HepG2 (cell line): ENCODE results near the gene GNAZ. TPM values are rescaled to one million over a fixed set of nuclear protein-coding genes. Genes with fewer than 3 reads are reported as not detected.

ENCODE experiments used
- AFF4 ChIP-seq: sonication (generic); formaldehyde crosslinking; IDR thresholded peaks from 2 replicates; pipeline ENCODE4 v1.4.0; 2020; ENCODE audit warnings: missing genetic modification reagents
- ATF1 ChIP-seq: IDR thresholded peaks from 2 replicates; pipeline ENCODE4 v1.6.1; 2016; ENCODE audit warnings: mild to moderate bottlenecking, control low read depth
- GLI4 ChIP-seq: sonication (generic); formaldehyde crosslinking; IDR thresholded peaks from 2 replicates; pipeline ENCODE4 v1.5.1; 2020; ENCODE audit warnings: missing genetic modification reagents, mild to moderate bottlenecking, moderate library complexity, borderline replicate concordance
- HNRNPL ChIP-seq: fragments of 200-400 bp; formaldehyde crosslinking; IDR thresholded peaks from 2 replicates; pipeline ENCODE4 v1.6.1; 2017; ENCODE audit warnings: mild to moderate bottlenecking, low read depth, low read length
- HOMEZ ChIP-seq: IDR thresholded peaks from 2 replicates; pipeline ENCODE4 v1.6.1; 2016; ENCODE audit warnings: low read depth
- SMC3 ChIP-seq: IDR thresholded peaks from 2 replicates; pipeline ENCODE4 v1.6.1; 2011; ENCODE audit warnings: low read length, improper control_type of control experiment
- SP5 ChIP-seq: IDR thresholded peaks from 2 replicates; pipeline ENCODE4 v1.6.1; 2016; ENCODE audit warnings: low read depth, borderline replicate concordance
- ZHX2 ChIP-seq, 2 experiments: sonication (generic) in 1 of 2; formaldehyde crosslinking in 1 of 2; IDR thresholded peaks; 2 replicates each; pipeline versions ENCODE4 v1.6.1 to v1.9.0; 2014 to 2022; ENCODE audit warnings: antibody characterized with exemption in 1 of 2, borderline replicate concordance in 1 of 2, inconsistent platforms in 1 of 2, low read depth in 1 of 2, missing genetic modification reagents in 1 of 2
- ZMYM4 ChIP-seq: sonication (generic); formaldehyde crosslinking; IDR thresholded peaks from 2 replicates; pipeline ENCODE4 v1.8.1; 2023; ENCODE audit warnings: mild to moderate bottlenecking, missing genetic modification reagents
- ZNF24 ChIP-seq: fragments of 450-650 bp; IDR thresholded peaks from 2 replicates; pipeline ENCODE4 v1.6.1; 2017; ENCODE audit warnings: antibody characterized with exemption, mild to moderate bottlenecking
- ZNF251 ChIP-seq: sonication (generic); formaldehyde crosslinking; IDR thresholded peaks from 2 replicates; pipeline ENCODE4 v1.9.0; 2021; ENCODE audit warnings: mild to moderate bottlenecking, missing genetic modification reagents
- ZNF563 ChIP-seq: sonication (generic); formaldehyde crosslinking; IDR thresholded peaks from 2 replicates; pipeline ENCODE4 v1.8.0; 2022; ENCODE audit warnings: mild to moderate bottlenecking, moderate library complexity, missing genetic modification reagents
- ZNF572 ChIP-seq: sonication (generic); formaldehyde crosslinking; IDR thresholded peaks from 2 replicates; pipeline ENCODE4 v1.5.1; 2020; ENCODE audit warnings: mild to moderate bottlenecking, missing genetic modification reagents
- ZNF629 ChIP-seq: sonication (generic); formaldehyde crosslinking; conservative IDR thresholded peaks from 2 replicates; pipeline ENCODE4 v1.5.0; 2020; ENCODE audit warnings: missing genetic modification reagents
- ZNF75D ChIP-seq: sonication (generic); formaldehyde crosslinking; IDR thresholded peaks from 2 replicates; pipeline ENCODE4 v1.8.1; 2023; ENCODE audit warnings: missing genetic modification reagents, mild to moderate bottlenecking, borderline replicate concordance
- ZNF879 ChIP-seq: sonication (generic); formaldehyde crosslinking; IDR thresholded peaks from 2 replicates; pipeline ENCODE4 v1.8.1; 2023; ENCODE audit warnings: missing genetic modification reagents
- ZZZ3 ChIP-seq: sonication (generic); formaldehyde crosslinking; IDR thresholded peaks from 2 replicates; pipeline ENCODE4 v1.4.0; 2020; ENCODE audit warnings: missing genetic modification reagents, mild to moderate bottlenecking, borderline replicate concordance
- polyA plus RNA-seq, 8 experiments: library from polyadenylated mRNA; depleted of rRNA in 3 of 8; stranded (reverse) in 7 of 8; unstranded in 1 of 8; fragments of >200 nt; fragmentation: Illumina TruSeq in 4 of 8; extraction: Trizol in 4 of 8; gene quantifications; 2 replicates each; pipeline versions ENCODE4 v1.2.1 to v1.2.3, GENCODE V29; 2011 to 2016; ENCODE audit warnings: low read depth in 4 of 8, missing spikeins in 1 of 8, mixed read lengths in 1 of 8; ENCODE audit not compliant: insufficient read depth in 1 of 8
- total RNA-seq, 5 experiments: library from RNA; depleted of rRNA; stranded (reverse); fragments of >200 nt; fragmentation: Illumina TruSeq; extraction: Trizol; gene quantifications; 2 replicates each; pipeline ENCODE4 v1.2.3, GENCODE V29; 2016; ENCODE audit warnings: low read depth in 1 of 5

GNAZ gene
- total and polyA plus RNA-seq, 2 of the 13 experiments (the other 11 are each of a cell fraction or from before 2014, with no cell fraction given): 11.4 to 22.3 TPM

- TF ChIP-seq HOMEZ (CRISPR knock-in tag): no peak
- TF ChIP-seq ATF1: no peak
- TF ChIP-seq ZNF251 (CRISPR knock-in tag): no peak
- TF ChIP-seq ZZZ3 (CRISPR knock-in tag): no peak
- no peak for TF ChIP-seq GLI4 (CRISPR knock-in tag)
- no peak for TF ChIP-seq AFF4 (CRISPR knock-in tag)
- 0 out of 2 replicates have a peak, but pooled peaks have one; percentile 67 for TF ChIP-seq ZHX2 (IDR thresholded peaks at IDR 0.05; ENCODE audit: low read depth)
- TF ChIP-seq ZHX2 (CRISPR knock-in tag; IDR thresholded peaks at IDR 0.05; ENCODE audit: borderline replicate concordance): no peak
- no peak for TF ChIP-seq ZNF879 (CRISPR knock-in tag)
- TF ChIP-seq ZNF563 (CRISPR knock-in tag): no peak
- no peak for TF ChIP-seq HNRNPL
- no peak for TF ChIP-seq ZNF572 (CRISPR knock-in tag)
- no peak for TF ChIP-seq ZNF24
- peak; percentile 52; the same call in 1 of the 2 replicates for TF ChIP-seq SP5
- TF ChIP-seq ZNF75D (CRISPR knock-in tag): no peak
- no peak for TF ChIP-seq ZNF629 (CRISPR knock-in tag)
- TF ChIP-seq SMC3: 0 out of 2 replicates have a peak, but pooled peaks have one; percentile 10
- peak; percentile 11; the same call in 1 of the 2 replicates for TF ChIP-seq ZMYM4 (CRISPR knock-in tag)
These were observed 82.2 kb downstream of the GNAZ start (continued) for GRCh38 chr22:23152238-23153114.
